Muscle of leg (tissue), 11 donors: ENCODE data around the gene OCRL. TPM values are rescaled to one million over a fixed set of nuclear protein-coding genes. Genes with fewer than 3 reads are reported as not detected.

Source experiments
- DNase-seq: peaks from one replicate; pipeline ENCODE4 v3.0.0; 2013
- H3K27ac ChIP-seq: one replicate; pipeline ENCODE4 v1.5.1; 2013; ENCODE audit warnings: mild to moderate bottlenecking, low read length, control low read depth
- H3K27me3 ChIP-seq: one replicate; pipeline ENCODE4 v1.6.1; 2013; ENCODE audit warnings: low read length; ENCODE audit not compliant: control insufficient read depth, insufficient read depth
- H3K36me3 ChIP-seq: one replicate; pipeline ENCODE4 v1.6.1; 2013; ENCODE audit warnings: low read length; ENCODE audit not compliant: control insufficient read depth, insufficient read depth
- H3K4me1 ChIP-seq: one replicate; pipeline ENCODE4 v1.6.1; 2013; ENCODE audit warnings: low read length; ENCODE audit not compliant: control insufficient read depth, insufficient read depth
- H3K4me3 ChIP-seq: one replicate; pipeline ENCODE4 v1.5.1; 2013; ENCODE audit warnings: low read length, control low read depth
- H3K9me3 ChIP-seq: replicated peaks from 2 replicates; pipeline ENCODE4 v1.6.1; 2013; ENCODE audit warnings: low read depth, low read length; ENCODE audit not compliant: control insufficient read depth
- WGBS: methylation state at CpG from one replicate; pipeline ENCODE4 v1.1.5; 2013; ENCODE audit warnings: missing lambda C conversion rate; ENCODE audit not compliant: insufficient coverage; 5-methylcytosine and 5-hydroxymethylcytosine counted together
- polyA plus RNA-seq, 8 donors: library from polyadenylated mRNA; unstranded; fragments of 120-200 nt; gene quantifications; one replicate each; pipeline versions ENCODE4 v1.2.1 to v1.2.3, GENCODE V29; 2013; ENCODE audit warnings: inconsistent platforms in 1 of 8, low replicate concordance in 1 of 8; ENCODE audit not compliant: insufficient read length in 8 of 8, insufficient read depth in 1 of 8
- total RNA-seq: library from RNA; stranded (reverse); fragments of 120-200 nt; gene quantifications from one replicate; pipeline ENCODE4 v1.2.4, GENCODE V29; 2013

The OCRL gene
- total and polyA plus RNA-seq, 9 donors: 7.7 to 17.3 (median 12.7) TPM

- H3K27ac ChIP-seq: no peak overlapping the region
- no peaks in the 10 kb centered on the region for H3K36me3 ChIP-seq
- WGBS: 55% methylated on average over 5 of the region's 5 CpGs
- peaks cover 5% of the 10 kb centered on the region for H3K4me1 ChIP-seq
- peaks cover 15% of the 10 kb centered on the region for H3K27me3 ChIP-seq
- DNase-seq: no peak
- no peaks in the 10 kb centered on the region for H3K9me3 ChIP-seq
- no peak overlapping the region for H3K4me3 ChIP-seq
These were observed 59.4 kb downstream of the OCRL start for GRCh38 chrX:129599499-129599898.

- 55% methylated on average over 3 of the region's 5 CpGs for WGBS
- Histone ChIP-seq H3K27me3 (peaks cover 18% of the 10 kb centered on the region), H3K27ac (no peak overlapping the region), H3K36me3 (no peaks in the 10 kb centered on the region), H3K4me1 (peaks cover 5% of the 10 kb centered on the region), H3K4me3 (no peak overlapping the region), H3K9me3 (no peaks in the 10 kb centered on the region)
- DNase-seq: no peak
These were observed 59.9 kb downstream of the OCRL start for GRCh38 chrX:129599996-129600395.

GRCh38 chrX:129600981-129601424 lies 60.9 kb downstream of the OCRL start:
- peak; percentile 45 for DNase-seq
- H3K27me3 ChIP-seq: peaks cover 18% of the 10 kb centered on the region
- no peaks in the 10 kb centered on the region for H3K9me3 ChIP-seq
- no peak overlapping the region for H3K27ac ChIP-seq
- H3K4me3 ChIP-seq: no peak overlapping the region
- 72% methylated on average over 5 of the region's 11 CpGs for WGBS
- H3K36me3 ChIP-seq: no peaks in the 10 kb centered on the region
- H3K4me1 ChIP-seq: peaks cover 10% of the 10 kb centered on the region

GRCh38 chrX:129606918-129607317 lies 66.9 kb downstream of the OCRL start:
- peak; percentile 84 for DNase-seq
- no peak overlapping the region for H3K4me3 ChIP-seq
- peaks cover 24% of the 10 kb centered on the region for H3K27me3 ChIP-seq
- no peaks in the 10 kb centered on the region for H3K36me3 ChIP-seq
- H3K9me3 ChIP-seq: no peaks in the 10 kb centered on the region
- no peak overlapping the region for H3K27ac ChIP-seq
- WGBS: 4% methylated on average over 4 of the region's 5 CpGs
- peaks cover 10% of the 10 kb centered on the region for H3K4me1 ChIP-seq

- DNase-seq: no peak
- Histone ChIP-seq H3K27ac (no peak overlapping the region), H3K27me3 (peaks cover 24% of the 10 kb centered on the region), H3K9me3 (no peaks in the 10 kb centered on the region), H3K4me1 (peaks cover 10% of the 10 kb centered on the region), H3K36me3 (no peaks in the 10 kb centered on the region), H3K4me3 (no peak overlapping the region)
- 95% methylated on average over 2 of the region's 3 CpGs for WGBS
These were observed 68.4 kb downstream of the OCRL start for GRCh38 chrX:129608496-129608895.

GRCh38 chrX:129609395-129609794 lies 69.3 kb downstream of the OCRL start:
- Histone ChIP-seq H3K4me1 (peaks cover 6% of the 10 kb centered on the region), H3K4me3 (no peak overlapping the region), H3K9me3 (no peaks in the 10 kb centered on the region), H3K36me3 (no peaks in the 10 kb centered on the region), H3K27ac (no peak overlapping the region), H3K27me3 (peaks cover 21% of the 10 kb centered on the region)
- no CpG with 5 or more reads among the region's 1 CpG for WGBS
- no peak for DNase-seq

DNA sequence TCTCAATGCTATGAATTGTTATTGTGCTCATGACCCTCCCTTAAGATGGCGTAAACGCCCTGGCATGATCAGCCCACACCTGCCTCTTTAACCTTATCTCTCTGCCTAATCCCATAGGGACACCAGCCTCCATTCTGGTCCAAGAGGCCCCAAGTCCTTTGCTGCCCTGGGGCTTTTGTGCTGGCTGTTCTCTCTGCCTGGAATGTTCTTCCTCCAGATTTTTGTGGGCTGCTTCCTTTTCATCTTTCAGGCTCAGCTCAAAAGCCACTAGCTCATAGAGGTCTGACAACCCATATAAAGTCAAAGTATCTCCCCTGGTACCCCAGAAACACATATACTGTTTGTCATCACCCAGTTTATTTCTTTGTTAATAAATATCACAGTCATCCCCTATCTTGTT lies 72.3 kb downstream of the OCRL start:
- Histone ChIP-seq H3K4me1 (peaks cover 12% of the 10 kb centered on the region), H3K36me3 (no peaks in the 10 kb centered on the region), H3K27ac (no peak overlapping the region), H3K9me3 (no peaks in the 10 kb centered on the region), H3K27me3 (peaks cover 10% of the 10 kb centered on the region), H3K4me3 (no peak overlapping the region)
- no CpG with 5 or more reads among the region's 2 CpGs for WGBS
- DNase-seq: no peak

GRCh38 chrX:129613596-129613995 lies 73.5 kb downstream of the OCRL start:
- no peak for DNase-seq

GRCh38 chrX:129614481-129615255 lies 74.6 kb downstream of the OCRL start:
- Histone ChIP-seq H3K4me3 (no peak overlapping the region), H3K9me3 (no peaks in the 10 kb centered on the region), H3K4me1 (peaks cover 21% of the 10 kb centered on the region), H3K27ac (peak overlapping the region; percentile 20), H3K27me3 (peaks cover 14% of the 10 kb centered on the region), H3K36me3 (no peaks in the 10 kb centered on the region)
- WGBS: 86% methylated on average over 1 of the region's 5 CpGs
- no peak for DNase-seq

More at GRCh38 chrX:129613596-129613995, 73.5 kb downstream of the OCRL start:
- Histone ChIP-seq H3K36me3 (no peaks in the 10 kb centered on the region), H3K4me3 (no peak overlapping the region), H3K4me1 (peaks cover 14% of the 10 kb centered on the region), H3K27me3 (peaks cover 10% of the 10 kb centered on the region), H3K27ac (no peak overlapping the region), H3K9me3 (no peaks in the 10 kb centered on the region)

- 49% methylated on average over 5 of the region's 6 CpGs for WGBS
- H3K27ac ChIP-seq: no peak overlapping the region
- H3K9me3 ChIP-seq: no peaks in the 10 kb centered on the region
These were observed 77.4 kb downstream of the OCRL start for GRCh38 chrX:129617420-129617819.

More at GRCh38 chrX:129617420-129617819, 77.4 kb downstream of the OCRL start:
- no peak for DNase-seq
- peaks cover 9% of the 10 kb centered on the region for H3K27me3 ChIP-seq
- no peak overlapping the region for H3K4me3 ChIP-seq
- H3K36me3 ChIP-seq: no peaks in the 10 kb centered on the region
- H3K4me1 ChIP-seq: peaks cover 22% of the 10 kb centered on the region
